Activated CD4-positive, alpha-beta memory T cell treated with anti-CD3 and anti-CD28 coated beads for 36 hours (primary cell): Measurements from ENCODE around the gene MAP6. TPM values are rescaled to one million over a fixed set of nuclear protein-coding genes. Genes with fewer than 3 reads are reported as not detected.
A peak's percentile ranks its signal among the peaks of the same experiment; 100 is the strongest.

Experiments used
- CTCF ChIA-PET: fragments of 350-600 bp; sonication (Branson Sonifier 250); formaldehyde crosslinking; loops from one replicate; lab custom pipeline; 2021; ENCODE audit warnings: antibody characterized with exemption, inconsistent platforms; lab: Charles Lee
- POLR2A ChIA-PET: fragments of 350-600 bp; sonication (Branson Sonifier 250); formaldehyde crosslinking; loops from one replicate; lab custom pipeline; 2021; ENCODE audit warnings: antibody characterized with exemption; lab: Charles Lee
- DNase-seq: peaks from one replicate; pipeline ENCODE4 v3.0.0-alpha.2; 2020
- H3K27ac Mint-ChIP-seq: one replicate; pipeline ENCODE4 v1.8.0; 2021; ENCODE audit warnings: mixed read lengths
- H3K27me3 Mint-ChIP-seq: one replicate; pipeline ENCODE4 v1.8.0; 2021; ENCODE audit warnings: mixed read lengths
- H3K36me3 Mint-ChIP-seq: one replicate; pipeline ENCODE4 v1.8.0; 2021; ENCODE audit warnings: mixed read lengths
- H3K4me1 Mint-ChIP-seq: one replicate; pipeline ENCODE4 v1.8.0; 2021; ENCODE audit warnings: low read depth, mixed read lengths
- H3K4me3 Mint-ChIP-seq: one replicate; pipeline ENCODE4 v1.8.0; 2021; ENCODE audit warnings: mild to moderate bottlenecking, mixed read lengths
- H3K9me3 Mint-ChIP-seq: one replicate; pipeline ENCODE4 v1.8.0; 2021; ENCODE audit warnings: mixed read lengths
- intact Hi-C: fragments of 100-400 bp; cut with micrococcal nuclease; formaldehyde crosslinking; loops from one replicate; pipeline ENCODE4 v1.15.1; 2023
- total RNA-seq, 2 experiments: library from RNA; stranded (reverse); gene quantifications; one replicate each; pipeline ENCODE4 v1.2.3, GENCODE V29; 2021

Gene MAP6
- total RNA-seq, 2 experiments from 2014 or later = 0.05 TPM; not detected in 1

DNA sequence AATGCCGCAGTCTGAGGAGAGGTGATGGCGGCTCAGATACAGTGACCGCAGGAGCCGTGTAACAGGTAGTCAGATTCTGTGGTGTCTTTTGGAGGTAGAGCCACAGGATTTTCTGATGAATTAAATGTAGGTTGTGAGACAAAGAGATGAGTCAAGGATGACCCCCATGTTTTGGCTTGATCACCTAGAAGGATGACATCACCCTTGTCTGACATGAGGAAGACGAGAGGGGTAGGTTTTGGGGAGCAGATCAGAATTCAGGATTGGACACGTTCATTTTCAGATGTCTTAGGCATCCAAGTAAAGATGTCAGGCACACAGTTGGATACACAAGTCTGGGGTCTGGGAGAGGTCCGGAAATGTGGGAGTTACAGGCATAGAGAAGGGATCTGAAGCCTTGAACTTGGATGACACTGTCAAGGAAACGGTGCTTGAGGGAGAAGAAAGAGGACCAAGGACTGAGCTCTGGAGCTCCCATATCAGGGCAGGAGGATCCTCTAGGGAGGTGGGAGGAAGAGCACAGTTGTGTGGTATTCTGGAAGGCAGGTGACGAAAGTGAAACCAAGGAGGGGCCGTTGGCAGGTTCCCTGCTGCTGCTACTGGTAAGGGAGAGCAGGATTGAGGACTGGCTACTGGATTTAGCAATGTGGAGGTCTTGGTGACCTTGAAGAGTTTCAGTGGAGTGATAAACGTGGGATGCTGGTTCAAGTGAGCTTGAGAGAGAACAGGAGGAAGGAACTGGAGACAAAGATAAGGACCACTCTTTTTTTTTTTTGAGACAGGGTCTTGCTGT, 130.5 kb downstream of the MAP6 start:
- Mint-ChIP-seq H3K36me3 (no peaks in the 10 kb centered on the region), H3K4me1 (peaks cover 37% of the 10 kb centered on the region), H3K9me3 (no peaks in the 10 kb centered on the region), H3K27me3 (peaks cover 1% of the 10 kb centered on the region), H3K27ac (peak overlapping the region; percentile 3), H3K4me3 (no peak overlapping the region)
- intact Hi-C loops = no loop called here
- POLR2A ChIA-PET = no interaction called here
- CTCF ChIA-PET = interaction anchor here (0.6 to 2.5 kb wide), 3 partner anchors 93 to 259 kb away, joined by 4 to 13 read pairs (median 7); no protein-coding TSS in a partner anchor
- no peak for DNase-seq

DNA sequence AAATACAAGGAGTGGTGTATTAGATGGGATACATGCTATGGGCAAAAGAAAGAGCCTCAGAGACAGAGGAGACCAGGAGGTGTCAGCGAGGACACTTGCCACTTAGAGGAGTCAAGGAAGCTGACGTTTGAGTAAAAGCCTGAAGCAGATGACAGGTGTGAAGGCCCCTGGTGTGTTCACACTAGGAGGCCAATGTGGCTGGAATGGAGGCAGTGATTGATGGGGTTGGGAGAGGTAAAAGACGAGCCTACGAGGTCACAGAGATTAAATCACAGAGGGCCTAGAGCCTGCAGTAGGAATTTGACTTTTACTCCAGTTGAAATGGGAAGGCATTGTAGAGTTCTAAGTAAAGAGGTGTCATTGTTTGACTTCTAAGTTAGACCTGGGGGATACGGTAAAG, 131.1 kb downstream of the MAP6 start:
- no peaks in the 10 kb centered on the region for H3K9me3 Mint-ChIP-seq
- peaks cover 37% of the 10 kb centered on the region for H3K4me1 Mint-ChIP-seq
- POLR2A ChIA-PET = interaction anchor here (1.2 kb wide), 1 partner anchor 13 kb away, joined by 3 read pairs; the partner anchor contains the start of gene GDPD5
- no peak for DNase-seq
- H3K36me3 Mint-ChIP-seq = no peaks in the 10 kb centered on the region
- peaks cover 1% of the 10 kb centered on the region for H3K27me3 Mint-ChIP-seq
- H3K4me3 Mint-ChIP-seq = no peak overlapping the region
- CTCF ChIA-PET = interaction anchor here (1.2 to 2.5 kb wide), 6 partner anchors 17 to 258 kb away, joined by 3 to 13 read pairs (median 6); no protein-coding TSS in a partner anchor
- intact Hi-C loops = no loop called here
- H3K27ac Mint-ChIP-seq = no peak overlapping the region

Other genes with a start within 250 kb of the MAP6 start
- under 1 TPM; 0.12 to 0.51 TPM for gene KLHL35, start 235.8 kb downstream of the MAP6 start, total RNA-seq
- 10 to 100 TPM; 26.5 to 32.0 TPM for gene GDPD5, start 143.1 kb downstream of the MAP6 start, total RNA-seq
- gene SERPINH1, start 106.8 kb downstream of the MAP6 start, total RNA-seq = 10 to 100 TPM; 15.2 to 17.4 TPM
- not detected for gene MOGAT2, start 48.8 kb upstream of the MAP6 start, total RNA-seq
- 1 to 10 TPM; 2.5 to 3.1 TPM for gene DGAT2, start 99.7 kb upstream of the MAP6 start, total RNA-seq
- gene UVRAG, start 146.2 kb upstream of the MAP6 start, total RNA-seq = 10 to 100 TPM; 15.5 to 16.7 TPM